HEK293 (cell line): ENCODE results near the gene TBX5.

Source experiments
- CTCF ChIA-PET: fragments of 350-600 bp; formaldehyde crosslinking; extraction: SDS; loops from one replicate; lab custom pipeline; 2021; ENCODE audit warnings: antibody characterized with exemption; lab: Yijun Ruan, JAX
- POLR2A ChIA-PET: fragments of 300-600 bp; formaldehyde crosslinking; extraction: SDS; loops from one replicate; lab custom pipeline; 2020; ENCODE audit warnings: antibody characterized with exemption, inconsistent platforms; lab: Yijun Ruan, JAX
- H3K27ac ChIP-seq: fragments of 200-500 bp; sonication (Bioruptor generic); 2 replicates; pipeline ENCODE4 v1.5.1; 2014; ENCODE audit warnings: low read depth, low read length, control low read depth, inconsistent platforms; ENCODE audit errors: extremely low read depth
- H3K36me3 ChIP-seq, 2 experiments: fragments of 200-500 bp in 1 of 2; sonication (Bioruptor generic) in 1 of 2; 1 replicate in 1 of 2; 2 replicates in 1 of 2; pipeline ENCODE4 v1.5.1; 2014 to 2017; ENCODE audit warnings: inconsistent platforms in 2 of 2, low read length in 2 of 2; ENCODE audit not compliant: control insufficient read depth in 2 of 2, insufficient read depth in 1 of 2
- H3K4me1 ChIP-seq: fragments of 200-500 bp; sonication (Bioruptor generic); 2 replicates; pipeline ENCODE4 v1.5.1; 2014; ENCODE audit warnings: mild to moderate bottlenecking, low read length, inconsistent platforms; ENCODE audit not compliant: control insufficient read depth, insufficient read depth
- H3K4me3 ChIP-seq: 2 replicates; pipeline ENCODE4 v1.5.1; 2011; ENCODE audit warnings: low read depth, mild to moderate bottlenecking, control low read depth, low read length, moderate library complexity
- H3K9me3 ChIP-seq: fragments of 200-500 bp; sonication (Bioruptor generic); 2 replicates; pipeline ENCODE4 v1.5.1; 2014; ENCODE audit warnings: low read depth, low read length, inconsistent platforms; ENCODE audit not compliant: control insufficient read depth, insufficient read depth
- GLIS2 ChIP-seq: fragments of 450-650 bp; formaldehyde crosslinking; IDR thresholded peaks from 2 replicates; pipeline ENCODE4 v1.5.1; 2016; ENCODE audit warnings: missing biosample characterization, missing genetic modification characterization
- YY2 ChIP-seq: fragments of 450-650 bp; formaldehyde crosslinking; IDR thresholded peaks from 2 replicates; pipeline ENCODE4 v1.5.1; 2016; ENCODE audit warnings: missing biosample characterization, missing genetic modification characterization
- ZBTB11 ChIP-seq: fragments of 450-650 bp; formaldehyde crosslinking; conservative IDR thresholded peaks from 2 replicates; pipeline ENCODE4 v1.5.1; 2016; ENCODE audit warnings: low read depth, missing biosample characterization, missing genetic modification characterization
- ZNF112 ChIP-seq: fragments of 450-650 bp; formaldehyde crosslinking; IDR thresholded peaks from 2 replicates; pipeline ENCODE4 v1.5.0; 2017; ENCODE audit warnings: missing biosample characterization, missing genetic modification characterization
- ZNF132 ChIP-seq: fragments of 450-650 bp; formaldehyde crosslinking; IDR thresholded peaks from 2 replicates; pipeline ENCODE4 v1.5.1; 2017; ENCODE audit warnings: missing biosample characterization, missing genetic modification characterization, borderline replicate concordance
- ZNF155 ChIP-seq: fragments of 450-650 bp; formaldehyde crosslinking; IDR thresholded peaks from 2 replicates; pipeline ENCODE4 v1.5.1; 2016; ENCODE audit warnings: missing biosample characterization, missing genetic modification characterization
- ZNF2 ChIP-seq: fragments of 450-650 bp; formaldehyde crosslinking; IDR thresholded peaks from 2 replicates; pipeline ENCODE4 v1.5.1; 2016; ENCODE audit warnings: missing biosample characterization, missing genetic modification characterization
- ZNF324 ChIP-seq: fragments of 450-650 bp; formaldehyde crosslinking; IDR thresholded peaks from 2 replicates; pipeline ENCODE4 v1.5.1; 2016; ENCODE audit warnings: missing biosample characterization, missing genetic modification characterization
- ZNF354C ChIP-seq: fragments of 450-650 bp; formaldehyde crosslinking; IDR thresholded peaks from 2 replicates; pipeline ENCODE4 v1.5.1; 2016; ENCODE audit warnings: missing biosample characterization, missing genetic modification characterization, low read depth, borderline replicate concordance
- ZNF501 ChIP-seq: fragments of 450-650 bp; formaldehyde crosslinking; IDR thresholded peaks from 2 replicates; pipeline ENCODE4 v1.5.1; 2016; ENCODE audit warnings: missing biosample characterization, missing genetic modification characterization
- ZNF544 ChIP-seq: fragments of 450-650 bp; formaldehyde crosslinking; IDR thresholded peaks from 2 replicates; pipeline ENCODE4 v1.5.0; 2017; ENCODE audit warnings: missing biosample characterization, missing genetic modification characterization
- ZNF701 ChIP-seq: fragments of 450-650 bp; formaldehyde crosslinking; IDR thresholded peaks from 2 replicates; pipeline ENCODE4 v1.5.1; 2016; ENCODE audit warnings: missing biosample characterization, missing genetic modification characterization
- ZNF777 ChIP-seq: fragments of 450-650 bp; formaldehyde crosslinking; IDR thresholded peaks from 2 replicates; pipeline ENCODE4 v1.5.1; 2017; ENCODE audit warnings: missing biosample characterization, missing genetic modification characterization, borderline replicate concordance
- ZSCAN16 ChIP-seq: fragments of 450-650 bp; formaldehyde crosslinking; IDR thresholded peaks from 2 replicates; pipeline ENCODE4 v1.5.1; 2016; ENCODE audit warnings: missing biosample characterization, missing genetic modification characterization
- TF ChIP-seq, protein P1 (sequence below): fragments of 450-650 bp; formaldehyde crosslinking; IDR thresholded peaks from 2 replicates; pipeline ENCODE4 v1.5.1; 2016; ENCODE audit warnings: missing biosample characterization, missing genetic modification characterization
- TF ChIP-seq, protein P2 (sequence below): fragments of 450-650 bp; IDR thresholded peaks from 2 replicates; pipeline ENCODE4 v1.5.1; 2018; ENCODE audit warnings: missing biosample characterization, mild to moderate bottlenecking, missing genetic modification characterization
- TF ChIP-seq, protein P3 (sequence below): fragments of 450-650 bp; formaldehyde crosslinking; IDR thresholded peaks from 2 replicates; pipeline ENCODE4 v1.5.1; 2017; ENCODE audit warnings: missing biosample characterization, missing genetic modification characterization

TBX5 gene

DNA sequence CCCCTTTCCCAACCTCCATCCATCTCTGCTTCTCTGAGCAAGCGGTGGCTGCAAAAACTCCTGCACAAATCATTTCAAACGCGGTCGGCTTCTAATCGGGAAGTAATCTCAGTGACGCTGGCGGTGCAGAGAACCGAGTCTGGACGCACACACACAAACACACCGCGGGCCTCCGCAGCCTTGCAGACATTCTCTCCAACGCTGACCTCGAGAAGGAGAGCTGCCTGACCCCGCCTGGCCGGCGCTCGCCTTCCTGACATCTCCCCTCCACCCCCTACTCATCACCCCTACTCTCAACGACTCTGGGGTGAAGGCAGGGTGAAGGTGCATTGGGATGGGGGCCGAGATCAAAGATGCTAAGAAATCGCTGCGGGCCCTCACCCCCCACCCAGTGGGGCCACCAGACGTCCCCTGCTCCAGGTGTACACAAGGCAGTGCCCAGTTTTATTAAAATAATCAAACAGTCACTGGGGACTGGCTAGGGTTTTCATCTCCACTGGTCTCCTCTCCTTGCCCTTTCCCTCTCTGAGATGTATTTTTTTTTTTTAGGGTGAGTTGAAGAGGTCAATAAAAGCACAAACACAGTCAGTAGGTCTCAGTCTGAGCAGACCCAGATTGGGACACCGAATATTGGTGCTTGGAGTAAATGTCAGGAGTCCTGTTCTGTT is 506 bp upstream of the TBX5 start:
- Histone ChIP-seq H3K36me3 (no peaks in the 10 kb centered on the region), H3K4me1 (no peaks in the 10 kb centered on the region), H3K27ac (no peak overlapping the region), H3K9me3 (no peaks in the 10 kb centered on the region), H3K4me3 (no peak overlapping the region)
- ChIA-PET CTCF (no interaction called here), POLR2A (interaction anchor here (0.7 kb wide), 1 partner anchor 10 kb away, joined by 3 read pairs; no protein-coding TSS in a partner anchor)
- TF ChIP-seq ZNF777 (no peak), ZNF354C (tag by site-specific recombination) (no peak), ZNF2 (no peak), ZSCAN16 (no peak), ZNF544 (tag by site-specific recombination) (no peak), GLIS2 (tag by site-specific recombination) (no peak), ZNF112 (tag by site-specific recombination) (no peak), ZNF701 (tag by site-specific recombination) (no peak), ZNF324 (tag by site-specific recombination) (no peak), ZNF132 (no peak), ZNF155 (tag by site-specific recombination) (no peak), ZNF501 (no peak), YY2 (tag by site-specific recombination) (no peak), ZBTB11 (tag by site-specific recombination) (no peak)
- TF ChIP-seq, protein P1, sequence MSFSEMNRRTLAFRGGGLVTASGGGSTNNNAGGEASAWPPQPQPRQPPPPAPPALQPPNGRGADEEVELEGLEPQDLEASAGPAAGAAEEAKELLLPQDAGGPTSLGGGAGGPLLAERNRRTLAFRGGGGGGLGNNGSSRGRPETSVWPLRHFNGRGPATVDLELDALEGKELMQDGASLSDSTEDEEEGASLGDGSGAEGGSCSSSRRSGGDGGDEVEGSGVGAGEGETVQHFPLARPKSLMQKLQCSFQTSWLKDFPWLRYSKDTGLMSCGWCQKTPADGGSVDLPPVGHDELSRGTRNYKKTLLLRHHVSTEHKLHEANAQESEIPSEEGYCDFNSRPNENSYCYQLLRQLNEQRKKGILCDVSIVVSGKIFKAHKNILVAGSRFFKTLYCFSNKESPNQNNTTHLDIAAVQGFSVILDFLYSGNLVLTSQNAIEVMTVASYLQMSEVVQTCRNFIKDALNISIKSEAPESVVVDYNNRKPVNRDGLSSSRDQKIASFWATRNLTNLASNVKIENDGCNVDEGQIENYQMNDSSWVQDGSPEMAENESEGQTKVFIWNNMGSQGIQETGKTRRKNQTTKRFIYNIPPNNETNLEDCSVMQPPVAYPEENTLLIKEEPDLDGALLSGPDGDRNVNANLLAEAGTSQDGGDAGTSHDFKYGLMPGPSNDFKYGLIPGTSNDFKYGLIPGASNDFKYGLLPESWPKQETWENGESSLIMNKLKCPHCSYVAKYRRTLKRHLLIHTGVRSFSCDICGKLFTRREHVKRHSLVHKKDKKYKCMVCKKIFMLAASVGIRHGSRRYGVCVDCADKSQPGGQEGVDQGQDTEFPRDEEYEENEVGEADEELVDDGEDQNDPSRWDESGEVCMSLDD (tag by site-specific recombination): no peak
- TF ChIP-seq, protein P2, sequence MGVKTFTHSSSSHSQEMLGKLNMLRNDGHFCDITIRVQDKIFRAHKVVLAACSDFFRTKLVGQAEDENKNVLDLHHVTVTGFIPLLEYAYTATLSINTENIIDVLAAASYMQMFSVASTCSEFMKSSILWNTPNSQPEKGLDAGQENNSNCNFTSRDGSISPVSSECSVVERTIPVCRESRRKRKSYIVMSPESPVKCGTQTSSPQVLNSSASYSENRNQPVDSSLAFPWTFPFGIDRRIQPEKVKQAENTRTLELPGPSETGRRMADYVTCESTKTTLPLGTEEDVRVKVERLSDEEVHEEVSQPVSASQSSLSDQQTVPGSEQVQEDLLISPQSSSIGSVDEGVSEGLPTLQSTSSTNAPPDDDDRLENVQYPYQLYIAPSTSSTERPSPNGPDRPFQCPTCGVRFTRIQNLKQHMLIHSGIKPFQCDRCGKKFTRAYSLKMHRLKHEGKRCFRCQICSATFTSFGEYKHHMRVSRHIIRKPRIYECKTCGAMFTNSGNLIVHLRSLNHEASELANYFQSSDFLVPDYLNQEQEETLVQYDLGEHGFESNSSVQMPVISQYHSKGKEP (tag by site-specific recombination): no peak
- TF ChIP-seq, protein P3, sequence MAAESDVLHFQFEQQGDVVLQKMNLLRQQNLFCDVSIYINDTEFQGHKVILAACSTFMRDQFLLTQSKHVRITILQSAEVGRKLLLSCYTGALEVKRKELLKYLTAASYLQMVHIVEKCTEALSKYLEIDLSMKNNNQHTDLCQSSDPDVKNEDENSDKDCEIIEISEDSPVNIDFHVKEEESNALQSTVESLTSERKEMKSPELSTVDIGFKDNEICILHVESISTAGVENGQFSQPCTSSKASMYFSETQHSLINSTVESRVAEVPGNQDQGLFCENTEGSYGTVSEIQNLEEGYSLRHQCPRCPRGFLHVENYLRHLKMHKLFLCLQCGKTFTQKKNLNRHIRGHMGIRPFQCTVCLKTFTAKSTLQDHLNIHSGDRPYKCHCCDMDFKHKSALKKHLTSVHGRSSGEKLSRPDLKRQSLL (tag by site-specific recombination): no peak
